HG03139 (cell line): ENCODE measurements around the gene VCL.
"Not testable (repeated sequence)": the region's sequence is repeated elsewhere in the genome, so short reads cannot be mapped to it uniquely, and the experiment has no call there.

ENCODE experiments used
- ATAC-seq: cut with Tn5 transposase; IDR thresholded peaks from one replicate; pipeline ENCODE4 v1.9.1; 2021; ENCODE audit not compliant: unreplicated experiment

The VCL gene

DNA sequence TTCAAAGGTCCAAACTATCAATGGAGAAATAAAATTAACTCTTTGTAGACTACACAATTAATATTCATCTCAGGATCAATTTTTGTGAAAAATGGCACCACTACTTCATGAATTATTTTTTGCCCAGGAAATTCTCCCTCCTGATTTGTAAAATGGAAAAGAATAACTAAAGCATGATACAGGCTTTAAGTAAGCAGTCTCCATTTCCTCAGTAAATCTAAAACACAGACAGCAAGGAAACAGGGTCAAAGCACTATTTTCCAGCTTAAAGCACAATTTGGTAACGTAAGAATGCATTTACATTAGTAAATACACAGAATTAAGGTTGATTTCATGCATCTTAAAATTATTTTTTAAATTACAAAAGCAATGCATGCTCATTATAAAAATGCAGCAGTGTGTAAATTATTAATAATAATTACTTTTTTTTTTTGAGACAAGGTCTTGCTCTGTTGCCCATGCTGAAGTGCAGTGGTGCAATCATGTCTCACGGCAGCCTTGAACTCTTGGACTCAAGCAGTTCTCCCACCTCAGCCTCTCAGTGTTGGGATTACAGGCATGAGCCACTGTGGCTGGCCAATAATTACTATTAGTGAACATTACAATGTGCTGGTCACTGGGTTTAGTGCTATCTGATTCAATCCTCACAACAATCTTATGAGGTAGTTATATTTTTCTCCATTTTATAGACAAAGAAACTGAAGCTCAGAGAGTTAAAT, 26.1 kb upstream of the VCL start:
- no peak for ATAC-seq

DNA sequence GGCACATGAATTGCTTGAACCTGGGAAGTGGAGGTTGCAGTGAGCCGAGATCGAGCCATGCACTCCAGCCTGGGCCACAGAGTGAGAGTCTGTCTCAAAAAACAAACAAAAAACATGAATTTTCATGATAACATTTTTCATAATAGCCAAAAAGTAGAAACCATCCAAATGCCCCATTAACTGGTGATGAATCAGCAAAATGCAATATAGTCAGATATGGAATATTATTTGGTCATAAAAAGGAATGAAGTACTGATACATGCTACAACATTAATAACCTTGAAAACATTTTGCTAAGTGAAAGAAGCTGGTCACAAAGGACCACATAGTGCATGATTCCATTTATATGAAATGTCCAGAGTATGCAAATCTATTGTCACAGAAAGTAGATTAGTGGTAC, 24.5 kb upstream of the VCL start:
- ATAC-seq = no peak

DNA sequence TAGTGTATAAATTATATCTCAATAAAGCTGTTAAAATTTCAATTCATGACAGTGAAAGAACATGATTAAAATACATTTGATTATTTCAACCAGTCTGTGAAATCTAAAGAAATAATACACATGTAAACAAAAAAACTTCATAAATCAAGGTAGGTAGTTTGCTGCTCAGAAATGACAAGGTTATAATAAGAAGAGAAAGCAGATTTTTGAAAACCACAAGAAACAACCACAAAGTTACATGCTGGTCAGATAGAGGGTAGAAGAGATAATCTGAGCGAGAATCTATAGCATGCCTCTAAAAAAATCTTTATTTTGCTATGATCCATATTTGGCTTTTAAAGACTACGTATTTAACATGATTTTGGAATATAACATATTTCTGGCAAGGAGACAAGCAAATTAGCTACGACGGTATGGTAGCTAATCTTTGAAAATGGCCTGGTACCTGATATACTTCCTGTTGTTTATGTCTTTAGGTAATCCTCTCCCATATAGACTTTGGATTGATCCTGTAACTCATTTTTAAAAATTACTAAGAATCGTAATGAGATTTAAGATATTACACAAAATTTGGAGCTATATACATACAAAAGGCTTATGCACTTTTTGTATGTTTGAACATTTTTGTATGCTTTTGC, 23.5 kb upstream of the VCL start:
- ATAC-seq = no peak

DNA sequence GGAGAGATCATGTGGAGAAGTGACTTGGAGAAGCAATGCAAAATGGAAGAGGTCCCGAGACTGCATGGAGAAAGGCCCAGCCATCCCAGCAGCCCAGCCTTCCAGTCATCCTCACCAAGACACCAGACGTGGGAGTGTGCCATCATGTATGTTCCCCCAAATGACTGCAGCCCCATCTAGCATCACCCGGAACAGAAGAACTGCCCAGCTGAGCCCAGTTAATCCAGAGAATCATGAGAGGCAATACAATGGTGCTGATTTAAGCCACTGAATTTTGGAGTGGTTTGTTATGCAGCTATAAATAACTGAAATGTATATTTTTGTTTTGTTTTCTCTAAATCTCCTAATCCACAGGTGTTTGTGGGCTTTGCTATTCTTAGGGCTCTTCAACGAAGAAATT, 22.5 kb upstream of the VCL start:
- no peak for ATAC-seq

DNA sequence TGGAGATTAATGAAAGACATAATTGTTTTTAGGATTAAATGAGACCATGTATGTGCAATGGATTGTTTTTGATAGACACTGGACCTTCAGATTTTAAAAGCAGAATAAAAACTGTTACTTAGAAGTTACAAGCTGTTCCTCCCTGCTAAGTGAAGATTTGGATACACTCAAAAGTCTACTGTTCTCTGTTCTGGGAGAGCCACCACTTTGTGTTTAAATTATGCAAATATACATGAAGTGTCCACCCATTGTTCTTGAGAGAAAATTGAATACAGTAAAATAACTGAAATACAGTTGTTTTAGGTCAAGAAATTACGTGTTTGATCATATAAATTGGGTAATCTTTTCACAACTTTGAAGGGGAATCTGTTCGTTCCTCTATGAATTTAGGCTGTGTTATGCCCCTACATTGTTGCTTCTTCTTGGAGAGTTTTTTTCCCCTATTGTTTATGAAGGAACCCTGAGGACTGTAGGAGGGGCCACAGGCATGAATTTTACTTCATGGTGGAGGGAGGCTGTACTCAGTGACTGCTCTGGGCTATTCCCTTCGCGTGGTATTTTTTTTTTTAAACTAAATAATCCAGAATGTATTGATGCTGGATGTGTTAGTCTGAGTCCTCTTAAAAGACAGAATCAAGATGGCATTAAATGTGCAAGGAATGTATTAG, 18.6 kb upstream of the VCL start:
- no peak for ATAC-seq

DNA sequence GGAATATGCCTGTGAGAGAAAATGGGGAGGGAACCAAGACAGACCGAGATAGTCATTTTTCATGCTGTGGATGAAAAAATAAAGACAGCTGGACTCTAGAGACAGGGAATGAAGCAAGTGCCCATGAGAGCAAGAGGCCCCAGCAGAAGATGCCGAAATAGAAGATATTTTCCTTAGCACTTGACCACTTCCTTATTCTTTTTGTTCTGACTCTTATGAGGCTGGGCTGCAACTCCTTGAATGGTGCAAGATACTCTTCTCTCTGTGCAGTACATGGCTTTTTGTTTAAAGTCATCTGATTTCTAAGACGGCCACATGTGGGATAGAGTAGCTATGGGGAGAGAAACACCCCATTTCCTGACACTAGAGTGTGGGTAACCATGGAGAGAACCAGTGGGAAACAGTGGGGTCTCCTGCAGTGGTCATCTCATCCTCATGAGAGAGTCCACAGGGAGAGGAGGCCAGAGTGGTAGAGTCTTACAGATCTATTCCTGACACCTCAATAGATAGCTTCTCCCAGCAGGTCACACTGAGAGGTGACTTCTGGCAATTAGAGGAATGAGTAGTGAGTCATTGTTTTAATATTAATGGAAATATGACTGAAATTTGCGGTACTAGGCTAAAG, 18.0 kb upstream of the VCL start:
- no peak for ATAC-seq

DNA sequence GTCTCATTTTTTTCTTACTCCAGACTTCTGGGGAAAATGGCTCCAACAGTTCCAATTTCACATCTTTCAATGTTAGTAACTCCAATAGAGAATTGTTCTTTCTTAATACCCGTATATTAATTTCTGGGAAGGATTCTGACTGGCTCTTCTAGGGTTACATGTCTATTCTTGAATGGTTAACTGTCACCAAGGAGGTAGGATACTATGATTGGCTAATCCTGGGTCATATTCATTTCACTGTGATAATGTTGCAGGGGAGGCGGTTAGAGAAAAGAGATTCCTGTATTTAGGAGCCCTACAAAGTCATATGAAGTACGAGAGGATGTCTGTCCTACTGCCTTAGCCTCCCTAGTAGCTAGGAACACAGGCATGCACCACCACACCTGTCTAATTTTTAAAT, 16.1 kb upstream of the VCL start:
- no peak for ATAC-seq

DNA sequence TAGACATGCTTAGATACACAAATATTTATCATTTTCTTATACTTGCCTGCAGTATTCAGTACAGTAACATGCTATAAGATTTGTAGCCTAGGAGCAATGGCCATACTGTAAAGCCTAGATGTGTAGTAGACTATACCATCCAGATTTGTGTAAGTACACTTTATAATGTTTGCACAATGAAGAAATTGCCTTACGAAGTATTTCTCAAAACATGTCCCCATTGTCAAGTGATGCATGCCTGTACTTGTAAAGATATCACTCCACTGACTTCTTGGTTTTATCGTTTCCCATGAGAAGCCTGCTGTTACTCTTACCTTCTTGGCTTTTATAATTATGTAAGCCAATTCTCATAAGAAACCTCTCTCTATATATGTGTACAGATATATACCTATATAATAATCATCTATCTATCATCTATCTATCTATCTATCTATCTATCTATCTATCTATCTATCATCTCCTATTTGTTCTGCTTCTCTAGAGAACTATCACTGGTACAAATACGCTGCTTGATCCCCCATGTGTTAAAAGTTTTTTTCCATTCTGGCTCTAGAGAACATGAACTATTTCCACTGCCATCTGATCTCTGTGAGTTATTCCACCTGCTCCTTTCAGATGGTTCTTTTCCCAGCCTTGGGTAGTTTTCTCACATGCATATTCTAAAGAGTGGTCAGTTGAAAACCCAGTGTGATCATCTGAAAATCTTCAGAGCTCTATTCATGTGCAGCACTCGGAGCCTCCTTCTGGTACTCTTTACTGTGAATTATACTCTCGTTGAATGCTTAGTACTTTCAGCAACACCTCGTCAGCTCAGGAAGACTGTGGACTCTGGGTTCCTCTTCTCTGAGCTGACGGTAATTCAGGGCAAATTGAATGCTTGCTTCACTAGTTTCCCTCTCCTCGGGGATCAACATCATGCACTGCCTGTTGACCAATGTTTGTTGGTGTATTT, 14.5 kb upstream of the VCL start:
- ATAC-seq = no peak

DNA sequence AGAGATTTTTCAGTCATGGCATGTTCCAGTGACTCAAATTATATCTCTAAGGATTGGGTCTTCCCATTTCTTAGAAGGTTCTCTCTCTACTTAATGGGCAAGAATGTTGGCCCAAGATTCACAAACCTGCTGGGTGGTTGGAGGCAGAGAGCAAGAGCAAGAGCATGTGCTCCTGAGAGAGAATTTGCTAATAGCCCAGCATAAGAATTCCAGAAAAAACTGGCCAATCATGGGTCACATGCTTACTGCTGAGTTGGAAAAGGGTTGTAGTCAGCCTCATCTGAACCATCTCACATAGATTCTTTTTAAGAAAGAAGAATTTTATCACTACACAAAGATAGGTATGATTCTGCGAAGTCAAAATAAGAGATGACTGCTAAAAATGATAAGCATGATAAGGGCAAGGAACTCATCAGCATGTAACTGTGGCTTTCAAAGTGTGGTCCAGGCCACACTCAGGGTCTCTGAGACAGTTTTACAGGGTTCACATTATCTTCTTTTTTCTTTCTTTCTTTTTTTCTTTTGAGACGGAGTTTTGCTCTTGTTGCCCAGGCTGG, 8.2 kb upstream of the VCL start:
- ATAC-seq = no peak

DNA sequence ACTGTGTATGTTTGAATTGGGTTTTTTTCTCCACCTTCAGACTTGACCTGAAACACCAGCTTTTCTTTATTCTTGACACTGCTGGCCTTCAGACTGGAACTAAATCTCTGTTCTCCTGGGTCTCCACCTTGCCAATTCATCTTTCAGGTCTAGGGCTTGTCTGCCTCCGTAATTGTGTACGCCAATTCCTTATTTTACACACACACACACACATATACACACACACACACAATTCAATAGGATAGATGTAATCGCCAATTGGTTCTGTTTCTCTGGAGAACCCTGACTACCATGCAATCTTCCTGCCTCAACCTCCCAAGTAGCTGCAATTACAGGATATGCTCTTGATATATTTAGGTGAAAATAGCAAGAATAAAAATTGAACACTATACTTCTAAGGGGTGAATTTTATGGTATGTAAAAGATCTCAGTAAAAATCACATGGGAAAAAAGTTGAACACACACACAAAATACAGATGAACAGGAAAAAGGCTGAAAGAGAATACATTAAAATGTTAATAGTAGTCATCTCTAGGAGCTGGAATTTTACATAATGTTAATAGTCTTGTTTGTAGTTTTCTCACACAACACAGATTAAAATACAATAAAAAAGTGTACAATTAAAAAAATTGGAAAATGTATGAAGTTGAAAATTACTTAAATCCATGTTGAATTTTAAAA, 6.6 kb upstream of the VCL start:
- no peak for ATAC-seq

DNA sequence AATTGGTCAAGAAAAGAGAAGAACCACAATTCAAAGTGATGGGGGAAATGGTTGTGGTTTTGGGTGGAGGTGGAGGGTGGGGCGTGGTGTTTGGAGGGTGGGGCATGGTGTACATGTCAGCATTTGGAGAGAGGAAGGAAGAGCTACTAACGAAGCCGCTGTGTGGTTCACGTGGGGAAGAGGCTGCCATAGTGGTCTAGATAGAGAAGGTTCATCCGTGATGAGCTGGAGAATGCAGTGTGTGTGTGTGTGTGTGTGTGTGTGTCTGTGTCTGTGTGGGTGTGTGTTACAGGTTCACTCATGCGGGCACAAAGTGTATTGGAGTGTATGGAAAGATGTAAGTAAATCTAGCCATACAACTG, 6.1 kb upstream of the VCL start:
- ATAC-seq = peak; percentile 81

DNA sequence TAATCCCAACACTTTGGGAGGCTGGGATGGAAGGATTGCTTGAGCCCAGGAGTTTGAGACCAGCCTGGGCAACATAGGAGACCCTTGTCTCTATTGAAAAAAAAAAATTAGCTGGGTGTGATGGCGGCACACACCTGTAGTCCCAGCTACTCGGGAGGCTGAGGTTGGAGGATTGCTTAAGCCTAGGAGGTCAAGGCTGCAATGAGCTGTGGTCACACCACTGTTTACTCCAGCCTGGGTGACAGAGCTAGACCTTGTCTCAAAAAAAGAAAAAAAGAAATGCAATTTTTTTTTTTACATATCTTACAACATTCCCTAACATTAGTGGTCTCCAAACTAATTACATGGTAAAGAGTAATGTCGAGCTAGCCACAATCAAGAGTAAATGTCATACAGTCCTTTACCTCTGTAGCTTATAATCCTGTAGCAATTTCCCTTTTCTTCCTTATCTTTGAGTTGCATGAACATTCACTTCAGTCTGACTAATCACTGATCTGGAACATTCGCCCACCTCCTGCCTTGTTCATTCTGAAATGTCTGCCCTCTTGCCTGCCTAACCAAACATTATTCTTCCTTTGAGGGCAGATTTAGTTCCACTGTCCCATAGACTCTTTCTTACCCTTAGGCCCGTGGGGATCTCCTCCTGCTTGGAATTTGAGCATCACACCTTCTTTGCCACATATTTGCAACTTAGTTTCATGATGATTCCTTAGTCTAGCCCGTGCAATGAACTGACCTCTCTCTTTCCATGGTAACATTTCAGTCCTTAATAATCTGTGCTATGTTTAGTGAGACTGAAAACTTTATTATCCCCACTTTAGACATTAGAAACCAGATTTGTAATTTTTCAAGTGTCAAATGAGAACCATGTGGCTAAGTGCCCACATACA, 4.8 kb upstream of the VCL start:
- ATAC-seq = no peak

DNA sequence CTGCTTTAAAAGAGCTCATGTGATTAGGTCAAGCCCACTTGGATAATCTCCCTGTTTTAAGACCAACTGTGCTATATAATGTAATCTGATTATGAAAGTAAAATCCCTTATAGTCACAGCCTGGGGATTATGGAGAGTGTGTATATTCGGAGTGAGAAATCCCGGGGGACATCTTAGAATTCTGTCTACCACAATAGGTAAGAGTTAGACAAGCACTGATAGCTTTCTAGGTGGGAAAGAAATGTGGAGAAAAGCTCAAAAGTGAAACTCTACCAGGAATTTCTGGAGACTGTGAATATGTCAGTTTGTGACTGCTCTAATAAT, 2.9 kb upstream of the VCL start:
- ATAC-seq = no peak

DNA sequence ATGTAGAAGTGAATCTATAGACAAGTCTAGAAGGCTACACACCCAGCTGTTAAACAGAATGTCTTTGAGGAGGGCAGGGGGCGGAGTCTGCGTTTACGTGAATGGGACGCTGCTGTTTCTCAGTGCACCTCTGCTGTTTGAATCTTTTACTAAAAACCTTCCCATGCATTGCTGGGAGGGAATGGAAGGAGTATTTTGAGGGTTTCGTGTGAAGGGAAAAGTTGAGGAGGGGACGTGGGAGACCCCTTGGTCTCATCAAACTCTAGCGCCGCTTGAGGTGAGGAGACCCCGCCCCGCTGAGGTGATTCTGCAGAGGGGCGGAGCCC, 492 bp upstream of the VCL start:
- peak; percentile 58 for ATAC-seq

DNA sequence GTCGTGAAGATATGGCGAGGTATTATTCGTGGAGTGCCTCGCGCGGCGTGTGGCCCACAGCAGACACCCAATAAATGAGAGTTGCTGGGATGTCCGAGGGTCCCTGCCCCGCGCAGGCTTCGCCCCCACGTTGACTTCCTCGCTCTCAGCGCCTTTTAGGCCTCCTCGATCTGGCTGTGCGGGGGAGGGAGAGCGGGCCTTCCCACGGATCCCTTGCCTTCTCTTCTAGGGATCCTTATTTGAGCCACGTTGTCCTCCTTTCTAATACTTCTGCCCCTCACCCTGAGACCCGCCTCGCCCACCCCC, 660 bp downstream of the VCL start:
- ATAC-seq = no peak

DNA sequence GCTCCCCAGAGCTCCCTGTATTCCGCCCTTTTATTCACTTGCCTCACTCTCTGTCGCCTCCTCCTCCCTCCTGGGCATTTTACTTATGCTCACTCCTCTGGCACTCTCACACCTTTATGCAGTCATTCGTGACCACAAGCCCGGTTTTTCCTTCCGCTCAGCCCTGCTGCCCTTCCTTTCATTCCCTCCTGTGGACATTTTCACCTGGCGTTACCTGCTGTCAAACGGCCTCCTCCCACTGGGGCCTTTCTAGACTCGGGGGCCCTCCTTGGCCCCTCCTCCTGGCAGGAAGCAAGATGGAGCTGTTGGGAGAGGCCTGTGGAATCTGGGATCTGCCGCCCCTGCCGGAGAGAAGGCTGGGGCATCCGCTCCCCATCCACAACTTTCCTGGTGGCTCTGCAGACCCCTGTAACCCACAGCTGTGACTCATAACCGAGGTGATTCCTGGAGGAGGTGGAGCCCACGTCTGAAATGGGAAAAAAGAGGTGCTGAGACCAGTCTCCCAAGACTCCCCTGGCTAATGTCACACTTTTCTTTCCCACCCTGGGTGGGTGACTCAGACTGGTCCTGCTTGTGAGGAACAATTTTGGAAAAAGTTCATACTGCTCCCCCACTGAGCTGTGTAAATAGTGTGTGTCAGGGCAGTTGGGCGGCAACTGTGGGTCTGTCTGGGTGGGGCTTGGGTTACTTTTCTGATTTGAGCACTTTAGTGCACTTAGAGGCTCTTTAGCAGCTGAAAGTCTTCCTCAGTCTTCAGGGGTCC, 1.2 kb downstream of the VCL start:
- ATAC-seq = no peak

DNA sequence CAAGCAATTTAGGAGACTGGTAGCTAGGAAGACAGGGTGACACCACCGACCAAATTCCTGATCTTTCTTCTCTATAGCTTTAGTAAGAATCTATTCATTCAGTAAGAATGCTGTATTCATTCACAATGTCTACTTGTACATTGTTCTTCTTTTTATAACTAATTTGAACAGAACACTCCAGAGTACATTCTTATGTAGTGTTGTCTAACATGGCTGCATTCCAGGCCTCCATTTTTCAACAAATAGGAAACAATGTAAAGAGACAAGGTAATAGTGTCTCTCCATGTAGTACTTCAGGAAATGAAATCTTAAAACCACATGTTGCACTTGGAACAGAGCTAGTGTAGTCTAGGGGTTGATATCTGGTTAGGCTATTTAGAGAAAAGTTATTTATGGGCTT, 1.8 kb downstream of the VCL start:
- ATAC-seq = no peak

DNA sequence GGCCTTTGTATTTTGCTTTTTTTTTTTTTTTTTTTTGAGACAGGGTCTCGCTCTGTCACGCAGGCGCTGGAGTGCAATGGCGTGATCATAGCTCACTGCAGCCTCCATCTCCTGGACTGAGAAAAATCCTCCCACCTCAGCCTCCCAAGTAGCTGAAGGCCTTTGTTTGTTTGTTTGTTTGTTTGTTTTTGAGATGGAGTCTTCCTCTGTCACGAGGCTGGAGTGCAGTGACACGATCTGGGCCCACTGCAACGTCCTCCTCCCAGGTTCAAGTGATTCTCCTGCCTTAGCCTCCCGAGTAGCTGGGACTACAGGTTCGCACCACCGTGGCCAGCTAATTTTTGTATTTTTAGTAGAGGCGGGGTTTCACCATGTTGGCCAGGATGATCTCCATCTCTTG, 2.3 kb downstream of the VCL start:
- not testable (repeated sequence) for ATAC-seq
